GM11168 (cell line): ENCODE results near the gene PEX10.

Experiments
- in situ Hi-C: fragments of 300-500 bp; cut with MboI; formaldehyde crosslinking; loops from one replicate; pipeline ENCODE4 v1.12.0; 2022; ENCODE audit warnings: low sequenced_read_pairs; ENCODE audit not compliant: unreplicated experiment

Gene PEX10

DNA sequence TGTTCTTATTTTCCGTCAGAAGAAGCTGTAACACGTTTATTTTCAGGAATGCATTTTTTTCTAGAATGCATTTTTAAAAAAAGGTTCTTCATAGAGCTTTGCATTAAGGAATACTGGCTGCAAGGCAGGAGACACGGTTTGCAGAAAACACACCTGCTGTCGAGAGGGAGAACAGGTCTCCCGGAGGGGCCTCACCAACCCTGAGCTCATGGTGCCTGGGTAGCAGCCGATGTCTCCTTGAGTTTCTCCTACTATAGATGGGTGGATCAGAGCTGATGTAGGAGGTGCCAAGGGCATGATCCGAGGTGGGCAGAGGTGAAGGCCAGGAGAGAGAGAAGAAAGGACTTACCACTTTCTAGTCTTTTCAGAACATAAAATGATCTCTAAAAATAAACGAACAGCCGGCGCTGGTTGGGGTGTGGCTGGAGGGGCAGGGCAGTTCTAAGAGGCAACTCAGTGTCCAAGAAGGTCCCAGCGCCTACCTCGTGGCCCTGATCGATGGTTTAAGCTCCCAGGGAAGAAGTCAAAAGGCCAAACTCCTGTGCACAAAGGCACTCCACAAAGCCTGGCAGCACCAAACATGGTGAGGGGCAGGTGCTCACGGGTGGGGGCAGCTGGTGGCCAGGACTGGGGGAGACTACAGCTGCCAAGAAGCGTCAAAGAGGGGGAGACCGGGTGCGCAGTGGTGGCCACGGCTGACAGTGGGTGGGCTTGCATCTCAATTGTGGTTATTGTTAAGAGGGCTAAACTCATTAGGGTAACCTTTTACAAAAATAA lies 33.2 kb downstream of the PEX10 start:
- in situ Hi-C loops = loop anchor here (10.0 kb wide), 1 partner anchor 184 kb away; the partner anchor contains the start of gene FAAP20

DNA sequence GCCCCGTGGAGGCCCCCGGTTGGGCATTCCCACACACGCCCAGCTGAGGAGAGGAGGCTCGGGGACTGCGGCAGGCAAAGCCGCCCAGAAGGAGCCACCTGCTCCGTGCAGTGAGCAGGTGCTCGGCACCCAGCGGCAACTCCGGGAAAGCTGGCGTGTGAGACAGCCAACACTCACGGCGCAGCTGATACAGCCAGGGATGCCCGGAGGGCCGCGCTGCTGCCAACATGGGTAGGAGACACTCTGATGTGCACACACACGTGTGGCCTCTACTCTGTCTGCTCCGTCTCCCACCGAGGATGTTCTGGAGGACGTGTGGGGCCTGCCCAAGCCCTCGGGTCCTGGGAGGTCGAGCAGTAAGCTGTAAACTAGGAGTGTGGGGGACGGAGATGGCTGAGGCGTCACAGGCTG lies 33.9 kb downstream of the PEX10 start:
- in situ Hi-C loops = loop anchor here (10.0 kb wide), 1 partner anchor 184 kb away; the partner anchor contains the start of gene FAAP20

DNA sequence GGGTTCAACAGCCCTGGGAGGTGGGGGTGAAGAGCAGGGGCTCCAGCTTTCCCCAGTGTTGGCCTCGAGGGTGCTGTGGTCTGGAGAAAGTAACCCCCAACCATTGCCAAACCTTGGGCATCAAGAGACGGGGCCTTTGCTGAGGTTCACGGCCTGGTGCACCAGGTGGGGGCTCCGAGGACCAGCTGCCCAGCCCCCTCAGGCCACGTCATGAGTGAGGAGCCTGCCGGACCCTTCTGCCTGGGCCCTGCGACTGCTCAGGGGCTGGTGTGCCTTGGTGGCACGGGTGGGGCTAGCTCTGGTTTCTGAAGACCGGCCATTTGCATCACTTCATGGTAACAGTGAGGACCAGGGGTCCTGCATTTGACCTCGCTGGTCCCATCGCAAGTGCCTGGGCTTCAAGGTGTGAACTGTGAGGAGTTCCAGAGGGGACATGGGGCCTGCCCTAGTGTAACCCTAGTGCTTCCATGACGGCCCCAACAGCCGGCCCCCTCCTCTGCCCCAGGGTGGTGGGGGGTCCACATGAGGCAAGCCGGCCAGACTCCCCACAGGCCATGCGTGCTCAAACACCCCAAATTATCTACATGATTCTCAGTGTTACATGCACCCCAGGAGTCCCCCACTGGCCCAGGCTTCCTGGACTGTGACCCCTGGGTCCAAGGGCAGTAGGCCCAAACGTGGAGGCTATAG lies 34.5 kb downstream of the PEX10 start:
- in situ Hi-C loops = loop anchor here (10.0 kb wide), 1 partner anchor 183 kb away; the partner anchor contains the start of gene FAAP20

DNA sequence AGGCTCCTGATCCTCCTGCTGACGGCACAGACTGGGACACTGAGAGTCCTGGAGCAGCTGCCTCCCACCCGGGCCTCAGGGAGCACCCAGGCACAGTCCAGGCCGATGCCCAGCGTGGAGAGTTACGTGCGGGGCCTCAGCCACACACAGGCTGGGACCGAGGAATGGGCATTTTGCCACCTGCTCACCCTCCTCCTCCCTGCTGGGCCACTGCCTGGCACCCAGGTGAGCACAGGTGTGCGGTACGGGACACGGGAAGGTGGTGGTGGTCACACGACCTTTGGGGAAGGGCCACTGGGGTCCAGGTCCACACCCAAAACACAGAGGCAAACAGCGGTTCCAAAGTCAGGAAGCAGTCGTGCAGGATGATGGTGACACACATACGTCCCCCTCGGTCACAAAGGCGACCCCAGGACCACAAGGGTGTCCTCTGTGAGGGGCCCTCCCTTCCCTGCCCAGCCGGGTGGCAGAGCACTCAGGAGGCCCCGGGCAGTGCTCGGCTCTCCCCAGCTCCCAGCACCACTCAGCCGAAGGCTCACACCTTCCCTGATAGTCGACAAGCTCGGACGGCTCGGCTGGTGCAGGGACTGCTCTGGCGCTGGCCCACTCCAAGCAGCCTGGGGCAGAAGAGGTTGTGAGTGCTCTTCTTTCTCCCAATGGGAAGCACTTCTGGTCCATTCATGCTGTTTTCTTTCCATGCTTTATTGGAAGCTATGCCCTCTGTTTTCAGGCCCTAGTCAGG lies 35.3 kb downstream of the PEX10 start:
- in situ Hi-C loops = loop anchor here (10.0 kb wide), 1 partner anchor 182 kb away; the partner anchor contains the start of gene FAAP20

DNA sequence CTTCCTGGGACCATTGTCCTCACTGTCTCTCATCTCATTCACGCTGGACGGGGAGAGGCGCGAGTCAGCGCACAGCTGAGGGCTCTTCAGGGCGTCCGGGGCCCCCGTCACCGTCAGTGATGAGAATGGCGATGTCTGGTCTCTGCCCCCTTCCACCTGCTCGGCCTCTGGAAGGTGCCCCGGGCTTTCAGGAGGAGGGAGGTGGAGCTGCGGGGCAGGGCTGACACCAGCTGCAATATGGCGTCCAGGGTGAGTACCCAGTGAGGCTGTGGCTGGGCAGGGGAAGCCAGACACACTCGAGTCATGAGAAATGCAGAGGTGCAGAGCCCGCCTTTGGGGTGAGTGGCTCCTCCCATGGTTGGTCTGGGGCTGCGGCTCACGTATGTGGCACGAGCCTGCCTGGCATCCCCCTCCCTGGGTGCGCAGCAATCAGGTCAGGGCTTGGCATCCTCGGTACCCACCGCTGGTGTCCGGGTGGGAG lies 36.1 kb downstream of the PEX10 start:
- in situ Hi-C loops = loop anchor here (10.0 kb wide), 1 partner anchor 182 kb away; the partner anchor contains the start of gene FAAP20

DNA sequence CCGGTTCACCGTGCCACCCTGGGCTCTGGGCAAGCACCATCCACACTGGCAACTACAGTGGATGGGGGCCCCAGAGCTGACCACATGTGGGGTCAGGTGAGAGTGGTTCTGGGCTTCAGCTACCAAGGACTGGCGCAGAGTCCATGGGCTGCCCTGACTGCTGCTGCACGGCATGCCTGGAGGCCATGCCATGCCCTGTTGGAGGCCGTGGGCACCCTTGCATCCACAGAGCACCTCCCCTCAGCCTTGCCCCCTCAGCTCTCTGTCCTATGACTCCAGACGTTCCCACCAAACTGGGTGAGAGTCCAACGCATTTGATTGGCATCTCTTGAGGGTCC lies 36.5 kb downstream of the PEX10 start:
- in situ Hi-C loops = loop anchor here (10.0 kb wide), 1 partner anchor 181 kb away; the partner anchor contains the start of gene FAAP20

DNA sequence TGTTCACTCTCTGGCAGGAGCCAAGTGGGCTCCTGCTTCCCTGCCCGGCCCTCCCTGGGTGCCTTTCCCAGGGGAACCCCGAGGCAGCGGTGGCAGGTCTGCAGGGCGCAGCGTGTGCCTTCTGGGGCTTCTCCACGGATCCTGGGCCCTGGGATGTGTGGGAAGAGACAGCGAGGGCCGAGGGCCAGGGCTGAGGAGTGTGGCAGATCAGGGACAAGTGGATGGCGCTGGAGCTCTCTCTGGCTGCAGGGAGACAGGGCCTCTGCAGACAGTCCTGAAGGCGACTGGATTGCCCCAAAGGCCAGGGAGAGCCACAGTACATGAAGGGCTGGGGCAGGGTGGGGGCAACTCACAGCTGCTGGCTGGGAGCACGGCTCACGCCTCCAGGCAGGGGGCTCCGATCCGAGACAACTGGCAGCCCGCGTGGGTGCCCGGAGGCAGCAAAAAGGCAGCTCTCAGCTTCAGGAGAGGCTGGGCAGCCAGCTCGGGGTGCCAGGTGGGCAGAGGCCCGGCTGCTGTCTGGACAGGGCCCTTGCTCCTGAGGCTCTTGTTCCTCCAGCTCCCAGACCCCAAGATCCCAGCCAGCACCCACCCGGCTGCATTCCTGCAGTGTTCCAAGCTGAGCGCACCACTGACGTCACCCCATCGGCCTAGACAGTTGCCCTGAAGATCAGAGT lies 37.0 kb downstream of the PEX10 start:
- in situ Hi-C loops = loop anchor here (10.0 kb wide), 1 partner anchor 181 kb away; the partner anchor contains the start of gene FAAP20

DNA sequence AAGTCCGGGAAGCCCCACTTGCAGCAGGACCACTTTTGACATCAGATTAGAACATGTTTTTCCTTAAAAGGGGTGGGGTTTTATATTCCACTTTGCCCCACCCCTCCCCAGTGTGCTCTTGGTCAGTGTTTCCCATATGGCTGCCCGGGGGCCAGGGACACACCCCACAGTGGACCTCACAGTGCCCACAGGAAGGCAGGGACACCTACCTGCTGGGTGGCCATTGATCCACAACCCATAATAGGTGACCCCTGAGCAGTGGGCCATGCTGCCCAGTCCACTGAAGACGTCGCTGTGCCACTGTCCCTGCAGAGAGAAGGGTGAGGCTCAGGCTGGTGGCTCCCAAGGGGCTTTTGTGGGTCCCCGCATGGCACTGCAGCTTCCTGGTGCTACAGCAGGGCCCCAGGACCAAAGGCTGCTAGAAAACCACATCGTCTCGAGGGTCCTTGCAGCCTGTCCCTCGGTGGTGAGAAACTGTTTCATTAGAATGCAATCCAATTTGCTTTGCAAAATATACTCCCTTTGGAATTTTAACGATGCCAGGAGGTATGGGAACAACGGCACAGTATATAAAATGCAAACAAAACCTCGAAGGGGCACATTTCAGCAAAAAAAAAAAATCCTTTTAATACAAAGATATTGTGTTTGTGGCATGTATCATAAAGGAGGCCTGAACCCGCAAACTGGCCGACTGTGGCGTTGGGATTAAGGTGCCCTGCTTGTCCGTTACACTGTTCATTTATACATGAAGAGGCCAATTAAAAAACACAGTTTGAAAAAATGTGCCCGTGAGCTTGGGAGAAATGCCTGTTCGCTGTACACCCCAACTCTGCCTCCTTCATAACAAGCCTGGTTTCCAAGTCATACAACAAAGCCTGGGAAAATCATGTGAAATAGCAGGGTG lies 37.9 kb downstream of the PEX10 start:
- in situ Hi-C loops = loop anchor here (10.0 kb wide), 1 partner anchor 180 kb away; the partner anchor contains the start of gene FAAP20

DNA sequence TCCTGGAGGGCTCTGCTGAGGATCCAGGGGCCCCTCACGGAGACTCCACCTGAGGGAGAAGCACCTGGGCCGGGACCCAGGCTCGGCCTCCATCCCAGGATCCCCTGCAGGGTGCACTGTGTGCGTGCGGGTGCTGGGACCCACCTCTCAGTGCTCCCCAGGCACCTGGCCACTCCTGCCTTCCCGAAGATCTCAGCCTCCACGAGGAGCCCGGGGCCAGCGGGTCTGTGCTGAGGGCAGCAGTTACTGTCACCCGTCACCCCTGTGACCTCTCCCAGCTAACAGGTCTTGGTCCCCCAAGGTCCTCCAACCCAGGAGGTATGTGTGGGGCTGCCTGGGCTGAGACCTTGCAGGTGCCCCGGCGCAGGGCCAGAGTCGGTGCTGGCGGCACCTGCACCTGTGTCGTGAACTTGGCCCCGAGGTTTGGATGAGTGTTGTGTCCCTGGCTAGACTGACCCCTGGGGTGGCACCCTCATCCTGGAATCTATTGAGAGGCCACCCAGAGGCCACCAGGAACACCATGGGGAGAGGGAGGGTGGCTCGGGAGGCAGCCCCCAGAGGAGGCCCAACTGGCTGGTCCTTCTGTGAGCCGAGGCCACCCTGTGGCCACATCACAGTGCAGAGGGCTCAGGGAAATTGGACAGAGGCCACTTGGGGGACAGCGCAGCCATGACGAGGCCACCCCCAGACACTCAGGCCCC lies 38.7 kb downstream of the PEX10 start:
- in situ Hi-C loops = loop anchor here (10.0 kb wide), 1 partner anchor 179 kb away; the partner anchor contains the start of gene FAAP20

DNA sequence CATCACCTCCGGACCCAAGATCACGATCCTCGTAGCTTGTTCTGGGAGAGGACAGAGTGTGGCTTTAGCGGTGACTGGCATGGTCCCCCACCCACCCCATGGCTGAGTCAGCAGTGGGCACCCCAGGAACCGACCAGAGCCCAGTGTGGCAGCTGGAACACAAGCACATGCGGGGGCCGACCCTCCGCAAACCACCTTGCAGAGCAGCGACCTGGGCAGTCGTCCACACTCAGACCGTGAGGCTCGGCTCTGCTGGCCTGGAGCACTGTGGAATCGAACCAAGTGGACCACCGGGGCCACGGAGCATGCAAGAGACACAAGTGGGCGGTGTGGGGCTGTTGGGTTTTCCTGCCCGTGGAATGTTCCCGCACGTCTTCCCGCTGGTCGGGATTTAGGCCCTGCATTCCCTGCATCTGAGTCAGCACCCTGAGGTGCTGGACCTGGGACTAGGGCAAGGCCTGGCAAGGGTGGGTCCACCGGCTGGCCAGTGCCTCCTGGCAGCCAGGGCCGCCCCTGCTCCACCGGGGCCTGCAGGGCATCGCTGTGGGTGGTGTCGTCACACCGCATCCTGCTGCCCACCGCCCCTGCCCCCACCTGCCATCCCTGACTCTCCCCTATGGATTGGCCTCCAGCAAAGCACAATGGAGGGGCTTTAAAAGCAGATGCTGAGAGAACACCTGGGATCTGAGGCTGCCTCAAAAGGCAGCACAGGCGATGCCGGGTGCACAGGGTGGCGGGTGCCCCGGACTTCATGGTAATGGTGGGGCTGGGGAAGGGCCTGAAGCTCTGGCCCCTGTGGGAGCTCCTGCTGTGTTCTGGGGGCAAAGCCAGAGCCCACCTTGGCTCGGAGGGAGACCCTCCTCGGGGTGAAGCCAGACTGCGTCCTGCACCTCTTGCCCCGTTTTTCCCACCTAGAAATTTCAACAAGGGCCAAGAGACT lies 39.5 kb downstream of the PEX10 start:
- in situ Hi-C loops = loop anchor here (10.0 kb wide), 1 partner anchor 178 kb away; the partner anchor contains the start of gene FAAP20

DNA sequence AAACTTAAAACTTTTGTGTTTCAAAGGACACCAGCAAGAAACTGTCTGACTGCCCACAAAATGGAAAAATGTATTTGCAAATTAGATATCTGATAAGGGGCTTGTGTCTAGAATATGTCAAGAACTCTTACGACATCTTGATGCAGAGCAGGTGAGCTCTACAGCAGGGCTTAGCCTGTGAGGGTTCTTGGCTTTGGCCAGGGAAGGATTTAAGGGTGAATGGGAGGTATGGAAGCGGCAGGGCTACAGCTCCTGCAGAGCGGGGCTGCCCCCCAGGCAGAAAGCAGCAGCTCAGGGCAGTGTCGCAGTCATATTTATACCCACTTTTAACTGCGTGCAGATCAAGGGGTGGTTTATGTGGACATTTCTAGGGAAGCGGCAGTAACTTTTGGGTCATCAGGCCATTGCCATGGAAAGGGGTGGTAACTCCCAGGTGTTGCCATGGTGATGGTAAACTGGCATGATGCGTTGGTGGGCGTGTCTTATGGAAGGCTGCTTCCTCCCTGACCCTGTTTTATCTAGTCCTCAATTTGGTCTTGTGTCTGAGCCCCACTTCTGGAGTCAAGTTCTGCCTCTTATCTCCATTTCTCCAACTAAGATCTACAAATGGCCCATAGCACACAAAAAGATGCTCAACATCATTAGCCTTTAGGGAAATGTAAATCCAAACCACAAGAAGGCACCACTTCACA lies 44.2 kb downstream of the PEX10 start:
- in situ Hi-C loops = no loop called here

DNA sequence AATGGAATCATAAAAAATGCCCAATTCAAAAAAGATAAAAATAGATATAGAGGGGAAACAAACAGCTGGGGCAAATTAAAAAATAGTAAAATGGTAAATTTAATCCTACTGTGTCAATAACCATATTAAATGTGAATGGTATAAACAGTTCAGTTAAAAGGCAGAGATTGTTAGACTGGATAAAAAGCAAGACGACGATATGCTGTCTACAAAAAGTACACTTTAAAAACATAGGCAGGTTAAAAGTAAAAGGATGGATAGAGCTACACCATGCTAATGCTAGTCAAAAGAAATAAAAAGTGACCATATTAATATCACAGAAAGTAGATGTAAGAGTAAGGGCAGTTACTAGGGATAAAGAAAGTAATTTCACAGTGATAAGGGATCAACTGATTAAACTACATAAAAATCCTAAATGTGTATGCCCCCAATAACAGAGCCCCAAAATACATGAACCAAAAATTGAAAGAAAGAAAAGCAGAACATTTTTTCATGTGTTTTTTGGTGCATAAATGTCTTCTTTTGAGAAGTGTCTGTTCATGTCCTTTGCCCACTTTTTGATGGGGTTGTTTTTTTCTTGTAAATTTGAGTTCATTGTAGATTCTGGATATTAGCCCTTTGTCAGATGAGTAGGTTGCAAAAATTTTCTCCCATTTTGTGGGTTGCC lies 48.4 kb downstream of the PEX10 start:
- in situ Hi-C loops = no loop called here

DNA sequence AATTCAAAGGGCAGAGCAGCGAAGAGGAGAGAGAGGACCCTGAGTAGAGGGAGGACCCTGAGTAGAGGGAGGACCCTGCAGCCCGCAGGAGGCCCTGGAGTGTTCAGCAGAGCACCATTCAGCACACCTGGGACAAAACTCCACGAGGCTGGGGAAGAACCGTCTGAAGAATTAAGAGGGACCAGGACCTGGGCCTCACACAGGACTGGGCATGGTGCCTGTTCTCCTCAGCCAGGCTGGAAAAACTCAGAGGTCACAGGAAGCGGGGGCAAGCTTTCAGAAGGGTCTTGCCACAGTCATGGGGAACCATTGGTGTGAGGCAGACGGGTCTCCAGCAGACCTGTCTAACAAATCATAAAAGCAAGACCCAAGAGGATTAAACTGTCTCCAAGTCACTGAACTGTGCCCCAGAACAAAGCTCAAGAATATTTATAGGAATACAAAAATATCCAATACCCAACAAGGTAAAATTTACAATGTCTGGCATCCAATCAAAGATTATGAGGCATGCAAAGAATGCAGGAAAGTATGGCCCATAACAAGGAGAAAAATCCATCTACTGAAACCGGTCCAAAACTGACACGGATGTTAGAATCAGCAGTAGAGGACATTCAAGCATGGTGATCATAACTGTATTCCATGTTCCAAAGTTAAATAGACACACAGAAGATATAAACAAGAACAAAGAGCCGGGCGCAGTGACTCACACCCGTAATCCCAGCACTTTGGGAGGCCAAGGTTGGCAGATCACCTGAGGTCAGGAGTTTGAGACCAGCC lies 51.6 kb downstream of the PEX10 start:
- in situ Hi-C loops = no loop called here

DNA sequence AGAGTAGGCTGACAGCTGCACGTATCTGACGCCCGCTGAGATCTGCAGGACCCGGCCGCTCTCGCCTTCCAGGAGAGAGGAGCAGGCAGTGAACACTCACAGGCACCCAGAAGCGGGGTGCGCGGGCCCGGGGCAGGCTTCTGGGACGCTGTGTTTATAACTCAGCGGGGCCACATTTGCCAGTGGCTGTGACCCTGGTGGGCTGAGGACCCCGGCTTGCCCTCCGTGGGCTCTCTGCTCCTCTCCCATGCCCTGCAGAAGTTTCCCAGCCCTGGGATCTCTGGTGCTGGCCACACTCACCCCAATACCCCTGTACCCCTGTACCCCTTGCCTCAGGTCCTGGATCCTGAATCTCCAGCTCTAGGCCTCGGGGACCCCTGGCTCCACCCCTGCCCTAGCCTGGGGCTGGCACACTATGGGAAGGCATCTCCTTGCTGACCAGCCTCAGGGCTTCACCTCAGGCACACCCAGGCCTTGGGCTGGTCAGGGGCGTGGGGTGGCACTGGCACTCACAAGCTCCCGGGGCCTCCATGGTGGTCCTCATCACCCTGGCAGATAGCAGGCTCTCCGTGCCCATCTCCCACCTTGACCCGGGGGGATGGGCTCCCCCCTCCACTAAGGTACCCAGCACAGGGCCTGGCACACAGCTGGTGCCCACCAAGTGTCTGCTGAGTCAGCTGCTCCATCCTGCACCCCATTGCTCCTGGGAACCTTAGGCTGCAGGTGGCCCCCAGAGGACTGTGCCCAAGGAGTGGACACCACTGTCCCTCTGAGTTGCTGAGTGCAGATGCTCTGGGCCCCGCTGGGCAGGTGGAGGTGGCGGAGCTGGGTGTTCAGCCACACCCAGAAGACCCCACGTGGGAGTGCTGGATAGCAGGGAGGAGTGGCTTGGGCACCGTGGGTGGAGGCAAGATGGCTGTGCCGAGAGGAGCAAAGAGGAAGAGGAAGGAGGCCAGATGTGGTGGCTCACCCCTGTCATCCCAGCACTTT lies 53.4 kb downstream of the PEX10 start:
- in situ Hi-C loops = no loop called here
